ENCODE data around the gene ATP1A2.

ATP1A2 gene

DNA sequence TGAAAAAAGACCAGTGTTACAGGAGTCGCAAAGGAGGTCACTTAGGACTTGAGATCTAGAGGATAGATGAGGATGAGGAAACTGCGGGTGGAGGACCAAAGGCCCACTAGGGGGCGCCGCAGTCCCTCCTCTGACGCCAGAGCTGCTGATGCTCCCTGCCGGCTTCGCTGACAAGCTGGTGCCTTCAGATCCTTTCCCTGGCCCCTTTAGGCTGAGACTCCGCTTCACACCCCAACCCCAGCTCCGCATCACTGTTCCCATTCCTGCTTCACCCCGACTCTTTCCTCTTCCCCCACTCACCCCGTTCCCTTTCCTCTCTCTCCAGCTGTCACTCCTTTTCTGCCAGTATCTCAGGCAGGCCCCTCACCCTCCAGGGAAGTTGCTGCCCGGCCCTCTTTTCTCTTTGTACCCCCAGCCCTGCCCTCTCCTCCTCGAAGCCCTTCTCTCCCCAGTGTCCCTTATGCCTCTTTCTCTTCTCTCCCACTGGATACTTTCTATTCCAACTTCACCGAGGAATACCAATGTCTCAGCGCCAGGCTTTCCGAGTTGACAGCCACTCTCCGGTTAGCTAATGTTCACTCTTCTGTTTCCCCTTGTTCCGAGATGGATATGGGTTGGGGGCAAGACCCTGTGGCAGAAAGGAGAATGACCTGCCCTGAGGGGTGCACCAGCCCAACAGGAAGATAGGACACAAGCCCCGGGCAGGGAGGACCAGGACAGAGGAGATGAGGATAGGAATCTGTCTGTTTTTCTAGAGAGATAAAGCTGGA lies 29.7 kb upstream of the ATP1A2 start:
- peak; percentile 15 for DNase-seq

DNA sequence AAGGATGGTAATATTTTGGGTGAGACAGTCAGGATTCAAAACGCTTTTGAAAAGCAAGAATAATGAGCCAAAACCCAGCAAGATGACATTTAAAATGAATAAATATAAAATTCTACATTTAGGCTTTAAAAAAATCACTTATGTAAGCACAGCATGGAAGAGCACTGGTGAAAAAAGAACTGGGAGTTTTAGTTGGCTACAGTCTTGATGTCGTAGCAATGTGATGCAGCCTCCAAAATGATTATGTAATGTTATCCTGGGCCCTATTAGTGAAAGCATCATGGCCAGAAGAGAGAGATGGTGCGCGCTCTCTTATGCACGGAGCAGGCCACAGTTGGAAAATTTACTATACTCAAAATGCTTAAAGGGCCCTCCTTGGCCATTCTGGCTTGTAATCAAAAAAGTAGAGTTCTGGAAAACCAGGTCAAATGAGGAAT lies 29.1 kb upstream of the ATP1A2 start:
- DNase-seq = no peak

DNA sequence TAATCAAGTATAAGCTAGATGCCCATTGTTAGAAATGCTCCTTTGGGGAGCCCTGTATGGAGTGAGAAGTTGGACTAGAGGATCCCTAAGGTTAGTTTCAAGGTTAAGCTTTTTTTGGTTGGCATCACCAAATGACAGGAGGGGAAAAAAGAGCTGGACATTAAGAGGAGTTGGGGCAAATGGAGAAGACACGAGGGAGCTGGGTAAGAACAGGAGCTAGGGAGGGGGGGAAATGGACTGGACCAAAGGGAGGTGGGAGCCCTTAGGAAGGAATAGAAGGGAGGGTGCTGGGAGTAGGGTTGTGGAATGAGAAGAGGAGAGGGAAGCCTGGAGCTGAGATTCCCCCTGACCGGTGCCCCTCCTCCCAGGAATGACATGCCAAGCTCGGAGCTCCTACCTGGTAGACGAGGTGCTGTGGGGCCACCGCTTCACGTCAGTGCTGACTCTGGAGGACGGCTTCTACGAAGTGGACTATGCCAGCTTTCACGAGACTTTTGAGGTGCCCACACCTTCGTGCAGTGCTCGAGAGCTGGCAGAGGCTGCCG lies 28.4 kb upstream of the ATP1A2 start:
- DNase-seq = no peak

DNA sequence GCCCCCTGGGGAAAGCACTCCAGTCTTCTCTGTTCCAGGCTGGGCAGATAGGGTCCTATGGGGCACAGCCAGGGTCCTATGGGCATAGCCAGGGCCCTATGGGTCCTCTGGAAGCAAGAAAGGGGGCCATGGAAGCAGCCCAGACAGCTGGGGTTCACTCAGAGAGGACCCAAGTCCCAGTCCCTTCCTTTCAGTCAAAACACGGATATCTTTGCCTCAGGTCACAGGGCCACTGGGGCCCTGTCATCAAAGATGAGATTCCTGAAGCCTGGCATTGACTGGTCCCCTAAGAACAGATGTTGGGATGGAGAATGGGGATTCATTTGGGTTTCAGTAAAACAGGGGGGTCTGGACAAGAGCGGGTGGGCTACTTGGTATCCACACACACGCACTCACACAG lies 25.7 kb upstream of the ATP1A2 start:
- no peak for DNase-seq

DNA sequence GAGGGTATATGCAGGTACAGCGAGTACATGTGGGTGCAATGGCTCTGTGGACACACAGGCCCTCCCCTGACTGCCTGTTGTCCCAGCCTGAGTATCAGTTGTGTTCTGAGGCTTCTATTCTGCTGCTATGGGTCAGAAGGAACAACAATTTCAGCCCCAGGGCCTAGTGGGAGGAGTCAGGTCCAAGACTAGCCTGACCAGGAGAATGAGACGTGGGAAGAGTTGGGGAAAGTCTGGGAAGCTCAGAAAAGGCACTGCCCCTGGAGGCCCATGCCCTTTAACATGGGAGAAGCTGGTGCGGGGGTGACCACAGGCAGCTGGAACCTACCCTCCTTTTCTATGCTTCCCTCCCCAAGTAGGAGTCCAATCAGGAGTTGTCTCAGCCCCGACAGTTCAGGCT lies 24.8 kb upstream of the ATP1A2 start:
- no peak for DNase-seq

DNA sequence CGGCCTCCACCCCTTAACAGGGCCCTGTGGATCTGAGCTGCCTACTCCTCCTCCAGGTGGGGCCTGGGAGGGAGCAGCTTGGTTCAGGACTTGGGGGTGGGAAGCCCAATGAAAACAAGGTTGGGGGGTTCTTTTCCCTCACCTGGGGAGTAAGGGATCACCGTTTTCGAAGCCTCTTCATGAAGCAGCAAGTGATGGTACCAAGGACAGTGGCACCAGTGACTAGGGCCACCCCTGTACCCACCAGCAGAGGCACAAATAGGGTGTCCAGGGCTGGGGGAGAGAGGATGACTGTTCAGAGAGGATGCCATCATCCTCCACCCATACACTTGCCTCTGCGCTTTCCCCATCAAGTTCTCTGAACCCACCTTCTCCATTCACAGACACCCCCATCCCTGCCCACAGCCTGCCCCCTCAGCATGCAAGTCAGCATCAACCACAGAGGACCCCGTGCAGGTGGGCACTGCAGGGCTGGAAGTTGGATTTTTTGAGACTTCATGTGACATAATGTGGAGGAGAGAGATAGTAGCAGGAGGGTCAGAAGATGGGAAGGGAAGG lies 23.8 kb upstream of the ATP1A2 start:
- DNase-seq = no peak

DNA sequence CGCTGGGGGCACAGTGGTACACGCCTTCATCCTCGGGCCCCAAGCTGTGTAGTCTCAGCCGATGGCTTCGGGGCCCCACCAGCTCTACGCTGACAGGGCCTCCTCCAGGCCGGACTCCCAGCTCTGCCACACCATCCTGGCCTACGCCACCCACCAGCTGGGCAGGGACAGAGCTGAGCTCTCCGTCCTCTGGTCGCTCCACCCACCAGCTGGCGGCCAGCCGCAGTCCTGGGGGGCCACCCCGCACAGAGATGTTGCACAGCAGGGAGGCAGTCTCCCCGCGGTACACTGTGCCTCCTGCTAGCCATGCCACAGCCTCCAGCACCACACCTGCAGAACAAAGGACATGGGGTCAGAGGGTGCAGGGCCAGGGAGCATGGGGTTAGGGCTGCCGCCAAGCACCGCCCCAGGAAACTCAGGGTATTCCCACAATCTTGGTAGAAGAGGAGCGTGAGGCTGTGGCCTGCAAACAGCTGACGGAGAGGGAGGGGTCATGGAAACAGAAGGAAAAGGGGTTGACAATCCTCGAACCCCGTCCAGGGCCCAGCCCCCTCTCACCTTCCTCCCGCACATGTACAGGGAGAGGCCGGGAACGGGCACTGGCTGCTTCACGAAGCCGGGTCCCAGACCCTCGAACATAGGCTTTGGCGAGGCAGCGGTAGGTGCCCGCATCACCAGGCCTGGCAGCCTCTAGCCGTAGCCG lies 23.0 kb upstream of the ATP1A2 start:
- no peak for DNase-seq

DNA sequence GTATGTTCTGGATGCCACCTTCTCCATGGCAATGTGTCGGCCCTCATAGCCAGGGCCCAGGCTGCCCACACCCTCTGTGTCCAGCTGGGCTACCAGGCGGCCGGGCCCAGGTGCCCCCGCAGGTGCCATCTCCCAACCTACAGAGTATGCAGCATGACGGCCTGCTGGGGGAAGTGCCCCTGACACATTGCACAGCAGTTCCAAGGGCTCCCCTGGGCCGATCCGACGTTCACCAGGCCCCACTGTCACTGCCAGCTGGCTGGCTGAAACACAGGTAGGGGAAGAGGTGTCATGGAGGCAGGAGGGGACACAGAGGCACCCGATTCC lies 22.5 kb upstream of the ATP1A2 start:
- no peak for DNase-seq

DNA sequence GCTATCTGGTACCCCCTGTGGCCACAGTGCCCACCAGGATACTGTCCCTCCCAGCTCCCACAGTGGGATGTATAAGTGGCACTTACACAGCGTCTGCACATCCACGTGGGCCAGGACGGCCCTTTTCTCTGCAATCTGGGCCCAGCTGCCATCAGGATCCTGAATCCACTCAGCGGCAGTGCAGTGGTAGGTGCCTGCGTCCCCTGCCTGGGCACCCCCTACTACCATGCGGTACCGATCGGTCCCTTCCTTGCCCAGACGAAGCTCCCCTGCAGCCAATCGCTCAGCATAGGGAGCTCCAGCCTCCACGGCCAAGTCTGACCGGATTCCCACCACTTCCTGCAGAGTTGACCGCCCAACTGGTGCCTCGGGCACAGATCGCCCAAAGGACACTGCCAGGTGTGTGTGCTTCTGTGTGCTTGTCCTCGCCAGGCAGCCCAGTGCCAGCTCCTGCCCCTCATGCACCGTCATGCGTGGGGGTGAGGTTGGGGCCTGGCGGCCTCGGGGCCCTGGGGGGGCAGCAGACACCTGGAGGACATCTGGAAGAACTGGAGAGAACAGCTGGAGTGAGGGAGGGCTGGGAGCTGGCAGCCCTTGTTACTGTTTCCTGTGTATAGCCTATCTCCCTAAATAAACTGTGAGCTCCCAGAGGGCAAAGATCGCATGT lies 21.8 kb upstream of the ATP1A2 start:
- DNase-seq = no peak

DNA sequence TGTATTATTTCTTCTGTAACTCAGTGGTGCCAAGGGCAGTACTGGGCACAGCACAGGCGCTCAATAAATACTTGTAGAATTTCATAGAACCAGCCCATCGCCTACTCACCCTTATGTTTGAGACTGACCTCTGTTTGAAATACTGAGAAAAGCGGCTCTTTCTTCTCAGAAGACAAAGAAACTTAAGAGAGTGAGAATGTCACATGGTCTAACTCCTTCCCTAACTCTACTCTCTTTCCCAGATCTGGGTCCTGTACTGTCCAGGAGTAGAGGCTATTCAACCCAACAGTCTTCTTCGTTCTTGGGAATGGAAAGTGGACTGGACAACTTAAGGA lies 21.3 kb upstream of the ATP1A2 start:
- no peak for DNase-seq

DNA sequence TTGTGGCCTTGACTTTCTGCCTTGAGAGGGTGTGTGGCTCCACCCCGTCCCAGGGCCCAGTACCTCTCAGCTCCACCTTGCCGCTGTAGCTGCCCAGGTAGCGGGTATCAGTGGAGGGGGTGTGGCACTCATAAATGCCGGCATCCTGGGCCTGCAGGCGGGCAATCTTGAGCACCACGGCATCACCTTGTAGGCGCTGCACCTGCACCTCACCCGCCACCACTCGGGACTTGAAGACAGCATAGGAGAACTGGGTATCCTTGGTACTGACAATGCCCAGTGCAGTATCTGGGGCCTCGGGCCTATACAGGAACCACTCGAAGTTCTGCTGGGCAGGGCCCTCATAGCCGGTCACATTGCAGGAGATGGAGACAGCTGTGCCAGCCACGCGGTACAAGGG lies 20.8 kb upstream of the ATP1A2 start:
- no peak for DNase-seq

DNA sequence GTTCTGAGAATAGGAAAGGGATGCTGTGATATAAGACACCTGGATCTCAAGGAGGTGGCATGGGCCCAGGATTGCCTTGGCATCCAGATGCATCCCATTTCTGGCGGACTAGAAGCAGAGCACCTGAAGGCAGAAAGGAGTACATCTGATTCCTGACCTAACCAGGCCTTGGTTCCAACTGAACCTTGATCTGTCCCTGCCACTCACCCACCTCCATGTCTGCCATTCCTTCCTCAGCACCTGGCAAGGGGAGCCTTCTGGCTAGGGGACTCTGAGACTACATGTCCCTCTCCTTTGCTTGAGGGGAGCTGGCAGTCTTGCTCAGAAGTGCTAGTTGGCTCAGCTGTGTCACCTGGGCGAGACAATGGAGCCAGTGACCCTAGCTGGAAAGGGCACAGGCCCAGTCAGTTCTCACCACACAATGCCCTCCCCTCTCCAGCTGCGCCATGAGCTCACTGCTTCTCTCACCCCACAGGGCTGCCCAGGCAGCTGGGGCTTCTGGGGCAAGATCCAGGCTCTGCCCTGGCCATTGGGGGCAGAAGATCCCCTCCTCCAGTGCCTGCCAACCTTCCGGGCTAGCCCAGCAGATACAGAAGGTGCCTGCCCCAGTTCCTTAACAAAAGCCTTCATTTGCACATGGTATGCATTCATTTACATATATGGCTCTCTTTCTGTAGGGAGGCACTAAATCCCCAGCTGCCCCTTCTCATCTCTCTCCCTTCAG lies 20.0 kb upstream of the ATP1A2 start:
- DNase-seq = no peak

DNA sequence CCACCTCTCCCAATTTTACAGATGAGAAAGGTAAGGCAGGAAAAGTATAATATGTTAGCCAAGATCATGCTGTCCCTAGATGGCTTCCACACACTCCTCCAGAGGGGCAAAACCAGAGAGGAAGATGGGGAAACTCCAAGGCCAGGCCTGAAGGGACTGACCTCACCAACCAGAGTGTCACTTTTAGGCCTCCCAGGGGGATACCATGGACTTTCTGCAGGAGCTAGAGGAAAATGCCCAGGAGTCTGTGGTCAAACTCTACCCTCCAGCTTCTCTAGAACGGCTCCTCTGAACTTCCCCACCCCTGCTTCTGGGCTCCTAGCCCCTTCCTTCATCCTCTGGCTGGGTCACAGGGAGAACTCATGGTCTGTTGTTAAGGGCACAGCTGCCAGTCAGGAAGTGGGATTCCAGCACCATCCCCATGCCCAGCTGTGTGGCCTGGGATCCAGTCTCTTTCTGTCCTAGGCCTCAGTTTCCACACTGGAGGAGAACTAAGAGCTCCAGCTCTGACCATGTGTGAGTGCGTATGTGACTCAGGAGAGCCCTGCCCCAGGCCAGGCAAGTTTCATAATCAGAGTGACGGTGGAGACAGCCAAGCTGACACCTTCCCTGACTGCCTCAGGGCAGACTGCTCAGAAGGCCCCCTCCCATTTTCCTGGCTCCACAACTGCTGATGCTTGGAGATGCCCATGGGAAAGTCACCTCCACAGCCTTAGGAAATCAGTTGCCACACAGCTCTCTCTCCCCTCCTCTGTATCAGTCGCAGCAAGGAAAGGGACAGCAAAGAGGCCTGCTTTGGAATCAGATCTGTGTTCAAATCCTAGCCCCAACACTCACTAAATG lies 19.1 kb upstream of the ATP1A2 start:
- DNase-seq = no peak

DNA sequence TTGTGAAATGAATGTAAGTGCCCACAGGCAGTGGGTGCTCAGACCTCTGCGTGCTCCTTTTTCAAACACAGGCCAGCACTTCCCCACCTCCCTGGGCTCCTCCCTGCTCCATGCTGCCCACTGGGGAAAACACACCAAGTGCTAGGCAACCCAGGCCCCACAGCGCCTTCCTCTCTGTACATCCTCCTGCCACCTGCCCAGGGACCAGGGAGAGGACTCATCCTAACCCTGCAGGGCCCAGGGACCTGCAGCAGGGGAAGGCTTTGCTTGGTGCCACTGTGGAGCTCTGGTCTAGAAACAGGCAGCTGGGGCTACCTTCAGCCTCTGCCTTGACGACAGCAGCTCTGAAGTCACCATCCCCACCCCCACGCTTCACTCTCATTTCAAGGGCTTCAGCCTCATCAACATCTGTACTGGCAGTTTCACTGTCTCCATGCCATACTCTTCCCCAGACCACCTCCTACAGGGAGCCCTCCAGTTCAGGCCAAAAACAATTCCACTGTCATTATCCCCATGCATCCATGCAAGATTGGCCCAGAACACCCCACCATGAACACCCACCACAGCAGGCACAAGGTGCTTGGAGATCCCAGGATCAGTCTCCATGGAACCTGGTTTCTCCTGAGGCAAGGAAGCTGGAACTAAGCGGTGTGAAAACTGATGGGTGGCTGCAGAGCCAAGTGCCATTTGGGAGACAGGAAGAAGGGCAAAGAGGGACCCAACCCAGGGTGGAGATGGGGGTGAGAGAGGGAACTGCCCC lies 18.2 kb upstream of the ATP1A2 start:
- DNase-seq = no peak

DNA sequence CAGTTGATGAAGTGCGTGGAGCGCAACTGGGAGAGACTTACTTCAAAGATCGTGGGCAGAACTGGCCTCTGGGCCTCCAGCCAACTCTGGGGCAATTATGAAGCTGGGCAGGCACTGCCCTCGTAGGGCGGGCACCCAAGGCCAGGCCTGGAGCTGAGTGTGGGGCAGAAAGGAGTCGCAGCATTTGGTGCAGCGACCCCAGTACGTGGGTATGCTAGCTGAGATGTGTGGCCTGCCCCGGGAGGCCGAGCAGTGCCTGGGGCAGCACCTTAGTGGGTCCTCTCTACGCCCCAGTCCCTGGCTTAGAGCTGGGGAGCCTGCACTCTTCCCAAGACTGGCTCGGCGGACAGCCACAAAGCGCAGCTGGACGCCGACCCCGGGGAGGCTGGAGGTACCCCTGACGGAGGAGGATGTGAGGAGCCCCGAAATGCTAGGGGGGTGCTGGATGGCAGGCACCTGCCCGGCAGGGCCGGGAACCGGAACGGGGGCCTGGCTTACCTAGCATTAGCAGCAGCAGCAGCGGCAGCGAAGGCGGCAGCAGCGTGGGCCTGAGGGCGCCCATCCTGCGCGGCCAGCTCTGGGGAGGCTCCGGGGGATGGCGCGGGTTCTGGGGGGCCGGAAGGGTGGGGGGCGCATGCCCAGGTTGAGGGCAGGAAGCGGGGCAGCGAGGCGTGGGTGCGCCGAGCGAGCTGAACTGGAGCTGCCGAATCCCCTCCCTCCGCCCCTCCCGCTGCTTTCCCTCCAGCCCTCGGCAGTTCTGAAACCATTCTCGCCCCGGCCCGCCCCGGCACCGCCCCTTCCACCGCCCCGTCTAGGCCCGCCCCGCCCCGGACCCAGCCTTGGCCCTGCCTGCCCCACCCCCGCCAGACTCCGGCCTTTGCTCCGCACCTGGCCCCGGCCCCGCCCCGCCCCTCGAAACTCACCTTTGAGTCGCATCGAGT lies 17.4 kb upstream of the ATP1A2 start, which contains the start of gene IGSF8:
Gene IGSF8, minus strand, starts transcription at position 709 of the 941 bp plus-strand sequence. Its CDS starts 147 bp downstream, at position 562.
- no peak for DNase-seq

DNA sequence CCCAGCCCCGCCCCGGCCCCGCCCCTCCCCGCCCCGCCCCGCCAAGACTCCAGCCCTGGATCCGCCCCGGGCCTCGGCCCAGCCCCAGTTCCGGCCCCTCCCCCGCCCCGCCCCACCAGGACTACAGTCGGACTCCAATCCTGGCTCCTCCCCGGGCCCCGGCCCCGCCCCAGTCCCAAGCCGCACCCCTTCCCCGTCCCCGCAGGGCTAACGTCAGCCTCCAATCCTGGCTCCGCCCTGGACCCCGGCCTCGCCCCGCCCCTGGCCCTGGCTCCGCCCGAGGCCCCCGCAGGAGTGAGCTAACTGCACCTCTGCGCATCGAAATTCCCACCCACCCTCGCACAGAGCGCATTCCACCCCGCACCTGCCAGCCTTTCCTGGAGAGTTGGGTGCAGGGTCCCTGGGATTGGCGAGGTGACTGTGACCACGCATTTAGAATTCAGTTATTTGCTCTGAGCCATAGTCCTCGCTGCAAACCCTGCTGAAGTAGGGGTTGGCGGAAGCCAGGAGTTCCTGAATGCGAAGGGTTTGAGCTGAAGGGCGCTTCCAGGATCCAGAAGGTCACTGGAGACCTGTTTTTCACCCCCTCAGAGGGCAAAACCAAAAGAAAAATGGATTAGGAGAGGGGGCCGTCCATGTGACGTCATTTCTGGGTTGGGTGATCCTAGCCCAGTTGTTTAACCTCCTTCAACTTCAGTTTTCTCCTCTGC lies 16.6 kb upstream of the ATP1A2 start:
- peak; percentile 64 for DNase-seq

DNA sequence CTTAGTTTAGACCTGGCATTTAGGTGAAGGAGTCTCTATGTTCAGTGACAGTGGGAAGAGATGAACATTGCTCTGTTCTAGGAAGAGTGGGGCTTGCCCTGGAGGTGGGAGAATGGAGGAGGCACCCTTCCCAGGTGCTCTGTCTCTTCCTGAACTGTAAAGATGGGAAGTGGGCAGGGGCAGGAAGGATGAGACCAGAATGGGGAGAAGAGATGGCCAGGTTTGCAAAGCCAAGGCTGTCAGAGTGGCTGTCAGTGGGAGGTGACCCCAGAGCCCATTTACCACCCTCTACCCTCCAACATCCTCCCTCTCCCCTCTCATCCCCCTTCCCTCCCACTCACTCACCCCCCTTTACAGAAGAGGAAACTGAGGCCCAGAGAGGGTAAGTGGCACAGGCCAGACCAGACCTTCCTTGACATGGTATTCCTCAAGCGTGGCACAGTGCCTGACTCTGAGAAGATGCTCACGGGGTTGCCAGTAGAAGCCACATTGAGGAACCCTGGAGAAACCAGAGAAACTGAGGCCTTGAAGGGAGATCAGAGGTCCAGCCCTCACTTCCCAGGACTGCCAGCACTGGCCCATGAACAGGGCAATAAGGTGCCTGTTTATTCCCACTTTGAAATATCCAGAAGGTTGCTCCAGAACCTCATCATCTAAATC lies 15.7 kb upstream of the ATP1A2 start:
- no peak for DNase-seq

DNA sequence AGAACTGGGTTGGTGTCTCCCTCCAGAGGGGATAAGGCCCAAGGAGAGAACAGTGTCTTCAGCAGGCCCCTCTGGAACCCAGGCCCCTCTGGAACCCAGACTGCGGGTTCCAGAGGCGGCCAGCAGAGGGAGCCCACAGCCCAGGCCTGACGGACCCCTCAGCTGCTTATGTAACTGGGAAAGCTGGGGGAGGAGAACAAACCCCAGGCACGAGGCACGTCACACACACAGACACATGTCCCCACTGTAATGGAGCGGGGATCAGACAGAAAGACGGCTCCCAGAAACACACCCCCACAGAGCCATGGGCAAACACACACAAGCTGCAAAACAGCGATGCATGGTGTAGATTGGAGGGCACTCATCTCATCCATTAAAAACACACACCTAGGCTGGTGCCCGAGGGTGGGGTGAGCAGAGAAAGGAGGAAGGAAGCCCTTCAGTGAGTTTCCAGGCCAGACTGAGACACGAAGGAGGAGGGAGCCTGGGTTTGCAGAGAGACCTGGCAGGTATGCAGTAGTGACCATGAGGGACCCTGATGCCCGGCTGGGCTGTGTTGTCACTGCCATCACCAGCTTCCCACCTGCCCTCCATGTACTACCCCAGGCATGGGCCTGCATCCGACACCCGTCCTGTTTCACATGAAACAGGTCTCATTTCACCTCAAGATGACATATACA lies 14.4 kb upstream of the ATP1A2 start:
- peak; percentile 41 for DNase-seq
